Measurements from ENCODE around the gene COL25A1.
A peak's percentile ranks its signal among the peaks of the same experiment; 100 is the strongest.

COL25A1 gene

GRCh38 chr4:109291707-109292238, 10.7 kb downstream of the COL25A1 start:
- no peak for DNase-seq (ENCODE audit: low spot score)

GRCh38 chr4:109290918-109291317, 11.5 kb downstream of the COL25A1 start:
- no peak for DNase-seq (ENCODE audit: low spot score)

GRCh38 chr4:109278594-109279031, 23.8 kb downstream of the COL25A1 start:
- peak; percentile 2 for DNase-seq (ENCODE audit: low spot score)

GRCh38 chr4:109276482-109277095, 25.9 kb downstream of the COL25A1 start:
- no peak for DNase-seq (ENCODE audit: low spot score)

GRCh38 chr4:109275066-109275745, 27.3 kb downstream of the COL25A1 start:
- DNase-seq (ENCODE audit: low spot score), result no peak

GRCh38 chr4:109266891-109267290, 35.6 kb downstream of the COL25A1 start:
- no peak for DNase-seq (ENCODE audit: low spot score)

DNA sequence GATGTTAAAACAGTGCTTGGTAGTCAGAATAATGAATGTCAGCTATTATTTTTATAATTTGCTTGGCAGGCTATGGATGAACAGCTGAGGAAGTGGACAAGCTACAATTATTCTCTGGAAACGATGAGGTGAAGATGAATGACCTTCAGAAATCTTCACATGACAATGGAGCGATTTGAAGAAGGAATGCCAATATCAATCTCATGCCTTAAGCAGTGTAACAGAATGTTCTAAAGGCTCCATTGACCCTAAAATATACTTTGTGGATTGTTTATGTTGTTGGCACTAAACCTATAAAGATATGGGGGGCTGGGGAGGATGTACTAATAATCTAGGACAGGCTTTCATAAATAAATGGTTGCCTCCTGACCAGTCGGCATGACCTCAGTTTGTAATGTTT, 36.2 kb downstream of the COL25A1 start:
- DNase-seq (ENCODE audit: low spot score), result no peak

- DNase-seq (ENCODE audit: low spot score), result no peak
Measured at GRCh38 chr4:109263721-109264120, 38.7 kb downstream of the COL25A1 start.

DNA sequence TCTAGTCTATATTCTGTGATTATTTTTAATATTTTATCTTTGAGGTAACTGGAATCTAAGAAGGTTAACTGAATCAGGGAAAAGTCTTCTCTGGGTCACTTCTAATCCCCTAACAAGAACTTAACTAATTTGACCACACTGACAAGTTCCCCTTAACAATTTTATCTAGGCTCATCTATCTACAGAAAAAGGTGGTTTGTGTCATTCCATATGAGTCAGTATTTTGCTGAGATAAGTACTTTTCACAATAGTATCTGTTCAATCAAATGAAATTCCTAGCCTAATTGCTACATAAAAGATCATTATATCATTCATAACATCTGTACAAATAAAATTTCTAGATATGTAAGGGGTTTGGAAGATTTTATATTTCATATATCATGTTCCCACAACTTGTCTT, 45.6 kb downstream of the COL25A1 start:
- DNase-seq (ENCODE audit: low spot score), result no peak

DNA sequence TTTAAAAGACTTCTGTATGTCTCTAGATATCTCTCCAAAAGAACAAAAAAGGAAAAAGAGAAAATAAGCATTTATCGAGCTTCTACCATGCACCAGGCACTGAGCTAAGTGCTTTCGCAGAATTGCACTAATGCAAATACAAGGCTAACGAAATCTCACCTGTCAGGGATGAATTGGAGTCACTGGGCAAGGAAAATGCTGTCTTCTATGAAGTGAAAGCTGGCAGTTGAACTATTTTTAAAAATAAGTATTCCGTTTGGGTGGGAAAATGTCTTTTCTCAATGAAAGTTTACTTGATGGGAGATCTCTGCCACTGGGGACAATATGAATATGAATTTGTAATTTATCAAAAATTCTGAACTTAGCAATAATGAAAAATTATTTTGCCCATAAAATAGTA, 47.6 kb downstream of the COL25A1 start:
- DNase-seq (ENCODE audit: low spot score), result no peak

GRCh38 chr4:109251396-109251795, 51.1 kb downstream of the COL25A1 start:
- DNase-seq (ENCODE audit: low spot score), result no peak

DNA sequence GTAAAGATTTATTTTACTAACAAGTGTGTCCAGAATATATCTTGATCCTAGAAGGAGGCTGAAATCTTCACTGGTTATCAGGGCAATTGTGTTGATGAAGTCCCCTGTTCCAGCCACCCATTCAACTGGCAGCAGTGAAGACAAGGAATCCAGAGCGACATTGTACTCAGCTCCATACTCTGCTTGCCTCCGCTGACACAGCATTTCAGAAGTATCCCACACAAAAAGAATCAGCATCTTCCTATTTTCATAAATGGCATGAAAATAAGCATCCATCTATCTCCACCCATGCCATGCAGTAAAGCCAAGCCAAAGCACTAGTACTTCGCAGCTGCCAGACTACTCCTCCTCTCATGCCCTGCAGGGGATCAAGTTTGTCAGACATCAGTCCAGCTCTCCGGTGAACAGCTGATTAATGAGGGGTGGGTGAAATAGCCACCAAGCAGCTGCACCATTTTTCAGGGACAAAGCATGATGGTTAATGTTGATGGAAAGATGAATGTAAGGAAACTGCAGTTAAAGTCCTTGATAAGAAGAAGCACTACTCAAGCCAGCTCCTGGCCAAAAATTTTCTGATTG, 54.0 kb downstream of the COL25A1 start:
- no peak for DNase-seq (ENCODE audit: low spot score)

- no peak for DNase-seq (ENCODE audit: low spot score)
Measured at GRCh38 chr4:109243871-109244270, 58.6 kb downstream of the COL25A1 start.

DNA sequence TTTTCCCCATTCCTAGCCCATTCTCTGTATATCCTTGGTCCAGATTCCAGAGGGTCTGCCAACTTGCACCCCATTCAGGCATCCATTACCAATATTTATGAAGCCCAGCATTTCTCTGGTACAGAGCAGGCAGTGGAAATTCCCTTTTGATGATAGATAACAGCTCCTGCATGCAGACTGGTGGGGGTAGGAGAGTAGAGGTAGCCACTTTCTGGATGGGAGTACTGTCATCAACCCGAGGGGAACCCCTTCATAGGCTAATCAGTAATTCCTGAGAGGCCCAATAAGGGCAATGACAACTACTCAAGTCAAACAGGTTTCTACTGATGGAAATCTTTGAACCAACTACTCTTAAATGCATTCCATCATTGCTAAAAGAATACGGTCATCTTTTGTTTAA, 63.7 kb downstream of the COL25A1 start:
- no peak for DNase-seq (ENCODE audit: low spot score)

GRCh38 chr4:109235683-109236082, 66.8 kb downstream of the COL25A1 start:
- DNase-seq (ENCODE audit: low spot score), result no peak

- no peak for DNase-seq (ENCODE audit: low spot score)
Measured at GRCh38 chr4:109234596-109234995, 67.9 kb downstream of the COL25A1 start.

DNA sequence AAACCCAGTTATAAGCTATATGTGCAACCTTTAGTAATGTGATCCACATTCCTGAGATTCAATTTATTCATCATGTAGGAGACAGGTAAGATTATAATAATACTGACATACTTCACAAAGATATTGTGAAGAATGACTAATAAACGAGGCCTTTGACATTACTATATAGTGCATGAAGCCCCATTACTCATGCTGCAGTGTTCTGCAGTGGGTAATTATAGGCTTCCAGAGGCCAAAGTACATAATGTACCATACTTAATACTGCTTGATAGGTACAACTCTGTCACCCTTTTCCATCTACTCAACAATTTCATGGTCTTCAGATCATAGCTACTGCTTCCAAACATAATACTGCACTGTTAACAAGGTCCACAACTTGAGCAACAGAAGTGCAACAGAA, 68.9 kb downstream of the COL25A1 start:
- no peak for DNase-seq (ENCODE audit: low spot score)

DNA sequence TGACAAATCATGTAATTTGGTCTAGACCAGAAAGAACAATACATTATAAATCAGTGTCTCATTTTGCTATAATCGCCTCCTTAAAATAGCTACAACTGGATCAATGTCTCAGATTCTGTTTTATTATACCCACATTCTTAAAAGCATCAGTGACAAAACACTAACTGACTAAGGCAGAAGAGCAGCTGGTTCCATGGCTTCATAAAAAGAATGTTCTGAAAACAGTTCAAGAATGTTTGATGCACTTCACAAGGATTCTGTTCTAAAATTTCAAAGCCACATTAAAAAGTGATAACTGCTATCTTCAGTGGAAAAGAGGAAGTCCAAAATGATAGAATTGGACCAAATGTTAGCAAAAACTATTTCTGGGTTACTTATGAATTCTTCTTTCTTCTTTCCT, 69.8 kb downstream of the COL25A1 start:
- no peak for DNase-seq (ENCODE audit: low spot score)

- DNase-seq (ENCODE audit: low spot score), result no peak
Measured at GRCh38 chr4:109231331-109231730, 71.1 kb downstream of the COL25A1 start.

DNA sequence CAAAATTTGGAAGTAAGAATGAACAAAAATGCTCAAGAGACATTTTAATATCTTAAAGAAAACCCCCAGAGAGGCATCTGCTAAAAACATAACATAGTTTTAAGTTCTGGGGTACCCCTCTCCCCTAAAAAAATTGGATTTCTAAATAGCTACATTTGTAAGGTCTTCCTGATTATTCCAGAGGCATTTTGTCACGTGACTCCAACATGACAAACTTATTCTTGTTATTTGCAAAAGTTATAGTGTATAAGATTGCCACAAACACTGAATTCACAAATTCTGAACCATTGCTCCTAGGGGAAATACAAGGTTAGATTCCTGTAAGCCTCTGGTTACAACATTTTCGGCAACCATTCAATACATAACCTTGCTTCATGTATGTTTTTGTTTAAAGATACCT, 73.4 kb downstream of the COL25A1 start:
- DNase-seq (ENCODE audit: low spot score), result no peak

DNA sequence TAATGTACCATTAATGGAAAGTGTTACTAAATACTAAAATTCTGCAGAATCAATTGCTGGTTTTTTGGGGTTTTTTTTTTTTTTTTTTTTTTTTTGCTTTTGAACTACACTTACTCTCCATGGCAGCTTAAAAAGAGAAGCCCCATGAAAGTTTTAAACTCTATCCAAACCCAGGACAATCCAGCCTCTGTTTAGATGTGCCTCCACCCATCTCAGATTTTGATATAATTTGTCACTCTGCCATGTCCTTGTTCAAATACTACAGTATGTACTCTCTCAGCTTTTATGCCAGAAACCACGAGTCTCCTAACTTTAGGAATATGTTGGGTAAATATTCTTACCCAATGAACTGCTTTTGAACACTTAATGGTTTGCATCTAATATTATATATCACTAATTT, 84.2 kb downstream of the COL25A1 start:
- DNase-seq (ENCODE audit: low spot score), result no peak

DNA sequence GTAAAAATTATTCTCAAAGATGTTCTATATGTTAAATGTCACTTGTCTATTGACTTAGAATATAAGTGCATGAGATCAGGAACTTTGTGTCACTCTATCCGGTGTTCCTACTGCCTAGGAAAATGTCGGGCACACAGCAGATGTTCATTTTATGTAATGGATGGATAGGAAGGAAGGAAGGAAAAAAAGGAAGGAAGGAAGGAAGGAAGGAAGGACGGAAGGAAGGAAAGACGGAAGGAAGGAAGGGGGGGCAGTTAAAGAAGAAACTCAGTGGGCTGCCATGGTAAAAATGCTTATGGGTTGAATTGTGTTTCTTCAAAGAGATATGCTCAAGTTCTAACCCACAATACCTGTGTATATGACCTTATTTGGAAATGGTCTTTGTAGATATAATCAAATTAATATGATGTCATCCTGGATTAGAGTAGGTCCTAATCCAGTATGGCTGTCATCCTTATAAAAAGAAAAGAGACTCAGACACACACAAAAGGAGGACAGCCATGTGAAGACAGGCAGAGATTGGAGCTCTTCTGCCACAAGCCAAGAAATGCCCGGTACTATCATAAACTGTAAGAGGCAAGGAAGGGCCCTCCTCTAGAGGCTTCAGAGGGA, 86.3 kb downstream of the COL25A1 start:
- no peak for DNase-seq (ENCODE audit: low spot score)

GRCh38 chr4:109215506-109215905, 87.0 kb downstream of the COL25A1 start:
- no peak for DNase-seq (ENCODE audit: low spot score)
